GM21619 (cell line): ENCODE results near the gene PBRM1.

Experiments
- ATAC-seq: cut with Tn5 transposase; IDR thresholded peaks from one replicate; pipeline ENCODE4 v1.9.1; 2021; ENCODE audit not compliant: unreplicated experiment

Gene PBRM1

DNA sequence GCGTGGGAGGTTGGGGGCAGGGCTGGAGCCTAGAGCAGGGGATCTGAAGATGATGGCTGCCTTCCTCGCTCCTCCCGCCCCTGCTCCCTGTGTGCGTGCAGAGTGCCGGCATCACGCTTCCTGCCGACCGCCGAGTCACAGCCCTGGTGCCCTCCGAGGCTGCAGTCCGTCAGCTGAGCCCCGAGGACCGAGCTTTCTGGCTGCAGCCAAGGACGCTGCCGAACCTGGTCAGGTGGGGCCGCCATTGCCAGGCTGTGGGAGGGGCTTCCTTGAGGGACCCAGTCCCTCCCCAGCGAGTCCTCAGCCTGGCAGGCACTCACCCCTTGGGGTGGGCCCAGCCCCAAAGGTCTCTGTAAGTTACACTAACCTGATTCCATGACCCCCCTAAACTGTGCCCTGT lies 173.0 kb downstream of the PBRM1 start:
- ATAC-seq = no peak

DNA sequence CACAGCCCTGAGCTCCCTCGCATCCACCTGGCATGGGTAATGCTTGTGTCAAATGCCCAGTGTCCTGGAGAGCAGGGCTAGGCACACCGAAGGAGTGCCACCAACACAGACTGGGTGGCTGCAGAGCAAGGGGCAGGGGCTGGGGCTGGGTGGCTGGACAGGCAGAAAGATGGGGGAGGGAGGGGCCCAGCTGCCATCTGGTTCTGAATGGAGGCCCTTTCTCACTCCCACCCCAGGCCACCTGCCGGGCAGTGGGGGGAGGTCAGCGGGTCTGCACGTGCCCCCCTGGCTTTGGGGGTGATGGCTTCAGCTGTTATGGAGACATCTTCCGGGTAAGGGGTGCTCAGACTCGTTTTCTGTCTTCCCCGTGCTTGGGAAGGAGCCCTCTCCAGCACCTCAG lies 173.6 kb downstream of the PBRM1 start:
- ATAC-seq = no peak

DNA sequence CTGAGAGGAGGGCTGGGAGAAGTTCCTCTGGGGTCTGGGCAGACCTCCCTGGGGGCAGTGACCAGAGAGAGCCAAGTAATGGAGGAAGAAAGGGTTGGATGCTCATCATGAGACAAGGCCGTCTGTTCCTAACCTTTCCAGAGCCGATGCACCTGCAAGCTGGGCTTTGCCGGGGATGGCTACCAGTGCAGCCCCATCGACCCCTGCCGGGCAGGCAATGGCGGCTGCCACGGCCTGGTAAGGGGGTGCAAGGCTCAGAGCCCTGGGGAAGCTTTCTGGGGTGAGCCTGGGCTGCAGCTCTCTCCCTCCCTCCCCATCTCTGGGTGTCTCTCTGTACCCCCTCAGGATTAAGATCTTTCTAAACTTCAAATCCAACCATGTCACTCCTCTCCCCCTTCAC lies 174.2 kb downstream of the PBRM1 start:
- no peak for ATAC-seq

DNA sequence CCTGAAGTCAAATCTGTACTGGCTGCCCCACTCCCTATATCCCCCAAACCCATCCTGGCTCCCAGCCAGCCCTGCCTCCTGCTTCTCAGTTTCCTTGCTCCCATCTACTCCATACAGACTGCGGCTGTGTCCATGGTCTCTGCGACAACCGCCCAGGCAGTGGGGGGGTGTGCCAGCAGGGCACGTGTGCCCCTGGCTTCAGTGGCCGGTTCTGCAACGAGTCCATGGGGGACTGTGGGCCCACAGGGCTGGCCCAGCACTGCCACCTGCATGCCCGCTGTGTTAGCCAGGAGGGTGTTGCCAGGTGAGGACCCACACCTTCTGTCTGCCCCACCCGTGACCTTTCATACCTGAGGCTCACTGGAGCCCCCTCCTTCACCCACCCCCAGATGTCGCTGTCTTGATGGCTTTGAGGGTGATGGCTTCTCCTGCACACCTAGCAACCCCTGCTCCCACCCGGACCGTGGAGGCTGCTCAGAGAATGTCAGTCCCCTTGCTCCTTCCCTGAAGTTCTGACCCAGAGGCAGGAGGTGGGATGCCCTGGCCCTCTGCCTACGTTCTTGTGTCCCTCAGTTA lies 175.9 kb downstream of the PBRM1 start:
- no peak for ATAC-seq

DNA sequence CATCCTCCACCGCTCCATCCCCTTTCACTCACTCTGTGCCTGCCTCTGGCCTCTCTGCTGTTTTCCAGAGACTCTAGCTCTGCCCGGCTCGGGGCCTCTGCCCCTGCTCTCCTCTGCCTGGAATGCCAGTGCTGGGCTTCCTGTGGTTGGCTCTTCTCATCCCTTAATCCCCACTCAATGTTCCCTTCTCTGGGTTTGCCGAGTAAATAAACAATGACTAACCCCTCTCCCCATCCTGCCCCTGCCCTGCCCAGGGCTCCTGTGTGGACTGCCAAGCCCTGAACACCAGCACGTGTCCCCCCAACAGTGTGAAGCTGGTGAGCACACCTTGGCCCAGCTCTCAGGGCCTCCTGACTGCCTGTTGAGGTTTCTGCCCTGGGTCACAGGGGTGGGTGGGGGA lies 178.4 kb downstream of the PBRM1 start:
- ATAC-seq = no peak

DNA sequence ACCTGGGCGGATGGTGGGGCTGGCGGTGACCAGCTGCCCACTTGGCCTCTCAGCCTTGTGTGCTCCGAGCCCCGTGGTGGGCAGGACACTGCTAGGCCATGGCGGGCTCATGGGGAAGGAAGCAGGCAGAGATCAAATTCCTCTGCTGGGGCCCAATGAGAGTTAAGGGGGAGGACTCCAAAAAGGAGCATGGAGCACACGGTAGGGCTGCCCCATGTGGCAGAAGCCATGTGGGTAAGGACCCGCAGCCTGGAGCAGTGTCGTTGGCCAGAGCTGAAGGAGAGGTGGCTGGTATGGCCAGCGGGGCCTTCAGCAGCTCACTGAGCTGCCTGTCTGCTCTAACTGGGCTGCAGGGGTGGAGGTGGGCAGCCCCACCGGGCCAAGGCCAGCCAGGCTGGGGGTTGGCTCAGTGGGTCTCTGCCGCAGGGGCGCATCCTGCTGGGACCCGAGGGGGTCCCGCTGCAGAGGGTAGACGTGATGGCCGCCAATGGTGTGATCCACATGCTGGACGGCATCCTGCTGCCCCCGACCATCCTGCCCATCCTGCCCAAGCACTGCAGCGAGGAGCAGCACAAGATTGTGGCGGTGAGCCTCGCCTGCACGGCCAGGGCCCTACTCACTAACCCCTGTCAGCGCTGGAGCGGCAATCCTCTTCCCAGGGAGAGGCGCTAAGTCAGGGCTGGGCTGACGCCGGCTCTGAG lies 179.3 kb downstream of the PBRM1 start:
- ATAC-seq = no peak

DNA sequence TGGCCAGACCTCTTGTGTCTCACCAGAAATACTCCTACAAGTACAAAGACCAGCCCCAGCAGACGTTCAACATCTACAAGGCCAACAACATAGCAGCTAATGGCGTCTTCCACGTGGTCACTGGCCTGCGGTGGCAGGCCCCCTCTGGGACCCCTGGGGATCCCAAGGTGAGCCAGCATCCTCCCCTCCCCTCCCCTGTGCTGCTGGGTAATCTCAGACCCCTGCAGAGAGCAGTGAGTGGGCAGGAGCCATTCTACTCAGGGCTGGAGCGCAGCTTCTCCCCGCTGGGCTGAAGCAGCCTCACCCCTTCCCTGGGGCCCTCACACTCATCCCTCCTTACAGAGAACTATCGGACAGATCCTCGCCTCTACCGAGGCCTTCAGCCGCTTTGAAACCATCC lies 180.7 kb downstream of the PBRM1 start:
- ATAC-seq = no peak

DNA sequence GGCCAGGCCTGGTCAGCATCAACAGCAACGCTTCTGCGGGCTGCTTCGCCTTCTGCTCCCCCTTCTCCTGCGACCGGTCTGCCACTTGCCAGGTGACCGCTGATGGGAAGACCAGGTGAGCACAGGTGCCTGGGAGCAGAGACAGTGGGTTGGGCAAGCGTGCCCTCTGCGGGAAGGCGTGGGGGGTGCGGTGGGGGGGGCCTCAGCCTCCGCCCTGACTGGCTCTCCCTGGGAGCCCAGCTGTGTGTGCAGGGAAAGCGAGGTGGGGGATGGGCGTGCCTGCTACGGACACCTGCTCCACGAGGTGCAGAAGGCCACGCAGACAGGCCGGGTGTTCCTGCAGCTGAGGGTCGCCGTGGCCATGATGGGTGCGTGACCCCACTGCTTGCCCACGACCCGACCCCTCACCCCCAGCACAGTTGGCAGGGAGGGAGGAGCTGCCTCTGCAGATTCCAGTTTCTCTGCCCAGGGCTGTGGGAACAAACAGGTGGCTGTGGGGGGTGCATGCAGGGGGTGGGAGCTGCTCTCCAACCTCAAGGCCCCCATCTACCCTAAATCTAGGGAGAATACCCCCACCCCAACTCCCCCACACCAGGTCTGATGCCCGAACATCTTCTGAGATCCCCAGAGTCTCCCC lies 181.8 kb downstream of the PBRM1 start:
- ATAC-seq = no peak

DNA sequence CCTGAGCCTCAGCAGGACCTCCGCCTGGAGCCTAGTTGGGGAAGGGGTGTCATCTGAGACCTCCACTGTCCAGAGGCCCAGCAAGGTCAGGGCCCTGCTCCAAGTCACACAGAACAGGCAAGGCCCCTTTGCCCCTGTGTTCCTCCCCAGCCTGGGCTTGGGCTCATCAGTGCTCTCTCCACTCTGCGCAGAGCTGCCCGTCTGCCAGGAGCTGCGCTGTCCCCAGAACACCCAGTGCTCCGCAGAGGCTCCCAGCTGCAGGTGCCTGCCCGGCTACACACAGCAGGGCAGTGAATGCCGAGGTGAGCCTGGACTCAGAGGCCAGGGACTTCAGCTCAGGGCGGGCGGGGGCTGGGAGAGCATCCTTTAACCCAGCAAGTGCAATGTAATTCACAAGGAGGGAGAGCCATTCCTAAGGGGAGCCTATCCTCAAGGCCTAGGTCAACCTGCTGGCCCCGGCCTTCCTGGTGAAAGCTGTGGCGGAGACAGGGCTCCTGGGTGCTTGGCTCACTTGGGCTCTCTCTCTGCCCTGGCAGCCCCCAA lies 182.8 kb downstream of the PBRM1 start:
- ATAC-seq = no peak

DNA sequence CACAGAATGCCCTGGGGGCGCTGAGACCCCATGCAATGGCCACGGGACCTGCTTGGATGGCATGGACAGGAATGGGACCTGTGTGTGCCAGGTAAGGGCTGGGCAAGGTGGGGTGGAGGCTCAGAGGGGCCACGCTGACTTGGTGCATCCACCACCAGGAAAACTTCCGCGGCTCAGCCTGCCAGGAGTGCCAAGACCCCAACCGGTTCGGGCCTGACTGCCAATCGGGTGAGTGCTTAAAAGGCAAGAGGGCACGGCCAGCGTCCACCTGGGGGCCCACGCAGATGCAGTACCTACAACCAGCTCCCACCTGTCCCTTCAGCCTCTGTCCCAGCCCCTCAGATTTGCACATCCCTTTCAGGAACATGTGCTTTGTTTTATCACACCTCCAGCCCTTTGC lies 183.7 kb downstream of the PBRM1 start:
- no peak for ATAC-seq

DNA sequence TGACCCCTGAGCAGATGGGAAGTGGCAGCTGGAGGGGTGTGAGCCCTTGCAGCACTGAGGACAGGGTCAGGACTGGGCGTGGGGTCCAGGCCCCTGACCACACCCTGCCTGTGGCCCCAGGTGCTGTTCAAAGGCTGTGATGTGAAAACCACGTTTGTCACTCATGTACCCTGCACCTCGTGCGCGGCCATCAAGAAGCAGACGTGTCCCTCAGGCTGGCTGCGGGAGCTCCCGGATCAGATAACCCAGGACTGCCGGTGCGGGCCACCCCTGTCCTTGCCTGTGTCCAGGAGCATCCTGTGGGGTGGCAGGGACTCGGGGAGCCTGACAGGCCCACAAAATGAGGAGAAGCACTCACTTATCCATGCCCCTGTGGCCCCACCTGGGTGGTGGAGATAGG lies 184.7 kb downstream of the PBRM1 start:
- no peak for ATAC-seq

DNA sequence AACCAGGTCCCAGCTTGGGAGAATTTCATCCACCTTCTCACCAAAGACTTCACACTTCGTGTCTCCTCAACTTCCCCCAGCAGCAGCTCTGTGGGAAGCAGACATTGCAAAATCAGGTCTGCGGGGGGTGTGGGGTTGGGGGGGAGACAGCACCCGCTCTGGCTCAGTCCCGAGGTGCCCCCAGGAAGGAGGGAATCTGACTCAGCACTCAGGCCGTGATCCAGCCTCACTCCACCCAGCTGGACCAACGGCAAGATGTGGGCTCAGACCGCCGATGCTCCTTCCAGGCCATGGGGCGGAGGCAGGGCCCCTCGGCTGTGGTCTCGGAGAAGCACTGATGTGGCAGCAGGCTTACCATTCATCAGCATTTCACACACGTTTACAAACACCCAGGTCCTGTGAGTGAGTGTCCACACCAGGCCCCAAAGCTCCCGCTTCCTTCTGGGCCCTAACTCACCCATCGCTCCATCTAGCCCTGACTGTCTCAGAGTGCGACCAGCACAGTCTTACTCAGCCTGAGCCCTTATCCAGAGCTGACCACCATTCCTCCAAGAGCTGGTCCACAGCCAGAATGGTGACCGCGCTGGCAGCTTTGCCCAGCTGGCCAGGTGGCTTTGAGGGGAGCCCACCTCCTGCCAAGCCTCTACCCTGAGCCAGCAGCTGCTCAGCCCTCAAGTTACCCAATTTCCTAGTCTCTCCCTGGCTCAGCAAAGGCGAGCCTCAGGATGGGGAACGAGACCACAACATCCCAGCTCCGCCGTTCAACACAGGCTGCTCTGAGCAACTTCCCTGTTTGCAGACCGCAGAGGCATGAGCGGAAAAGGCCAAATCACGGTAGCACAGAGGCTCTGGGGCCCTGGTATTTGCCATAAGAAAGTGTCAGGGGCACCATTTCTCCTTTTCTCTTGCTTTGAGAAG lies 187.3 kb downstream of the PBRM1 start:
- ATAC-seq = no peak

DNA sequence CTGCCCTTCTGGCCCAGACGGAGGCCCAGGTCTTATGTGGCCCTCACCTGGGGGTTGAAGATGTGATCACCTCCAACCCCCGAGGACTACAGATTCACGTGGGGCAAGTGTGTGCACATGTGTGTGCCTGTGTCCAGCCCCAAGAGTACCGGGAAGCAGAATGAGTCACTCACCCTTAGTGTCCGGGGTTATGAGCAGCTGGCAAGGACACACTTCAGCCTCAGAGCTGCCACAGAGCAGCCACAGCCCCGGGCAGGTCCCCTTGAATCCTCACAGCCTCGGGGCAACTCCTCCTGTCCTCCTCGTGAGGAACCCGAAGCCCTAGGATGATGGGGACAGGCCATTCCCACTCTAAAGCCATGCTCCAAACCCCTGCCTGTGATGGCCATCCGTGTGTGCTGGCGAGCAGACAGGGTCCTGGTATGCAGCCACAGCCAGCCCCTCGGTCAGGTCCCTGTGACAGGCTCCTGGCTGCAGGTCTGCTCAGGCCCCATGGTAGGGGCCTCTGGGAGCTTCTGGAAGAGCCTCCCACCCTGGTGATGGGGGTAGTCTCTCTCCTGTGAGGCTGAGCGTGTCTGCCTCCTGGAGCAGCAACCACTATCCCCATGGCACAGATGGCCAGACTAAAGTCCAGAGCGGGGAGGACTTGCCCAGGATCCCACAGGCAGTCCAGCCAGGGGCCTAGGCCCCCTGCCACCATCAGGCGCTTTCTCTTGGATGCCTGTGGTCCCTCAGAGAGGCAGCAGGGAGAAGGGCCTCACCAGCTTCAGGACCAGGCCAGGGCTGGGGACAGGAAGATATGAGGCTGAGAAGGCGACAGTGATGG lies 189.7 kb downstream of the PBRM1 start:
- no peak for ATAC-seq
